Stimulated activated CD8-positive, alpha-beta memory T cell treated with anti-CD3 and anti-CD28 coated beads, Interleukin-4, amount 100 ng/mL, for 4 hours (primary cell): ENCODE data around the gene MIXL1.
"Not testable (repeated sequence)": the region's sequence is repeated elsewhere in the genome, so short reads cannot be mapped to it uniquely, and the experiment has no call there.

Experiments
- DNase-seq, 2 donors: peaks; one replicate each; pipeline ENCODE4 v3.0.0-alpha.2; 2020; ENCODE audit warnings: low read depth in 2 of 2, low spot score in 1 of 2

Gene MIXL1

GRCh38 chr1:226212545-226212944 lies 10.9 kb upstream of the MIXL1 start:
- DNase-seq = no peak

- DNase-seq = no peak
Measured at GRCh38 chr1:226215239-226215638, 8.2 kb upstream of the MIXL1 start.

GRCh38 chr1:226216056-226216455 lies 7.4 kb upstream of the MIXL1 start:
- no peak for DNase-seq

- DNase-seq = no peak
Measured at GRCh38 chr1:226217273-226217672, 6.2 kb upstream of the MIXL1 start.

- DNase-seq = no peak
Measured at GRCh38 chr1:226220473-226221189, 2.8 kb upstream of the MIXL1 start.

- no peak for DNase-seq
Measured at GRCh38 chr1:226222686-226223085, 778 bp upstream of the MIXL1 start.

- DNase-seq = no peak
Measured at GRCh38 chr1:226223786-226224244, 351 bp downstream of the MIXL1 start.

GRCh38 chr1:226226601-226227000 lies 3.1 kb downstream of the MIXL1 start:
- DNase-seq = no peak

- no peak for DNase-seq
Measured at GRCh38 chr1:226233293-226233692, 9.8 kb downstream of the MIXL1 start.

GRCh38 chr1:226233806-226234205 lies 10.3 kb downstream of the MIXL1 start:
- DNase-seq = no peak

- DNase-seq = no peak
Measured at GRCh38 chr1:226236826-226237225, 13.4 kb downstream of the MIXL1 start.

GRCh38 chr1:226239421-226239820 lies 16.0 kb downstream of the MIXL1 start:
- DNase-seq = no peak

- DNase-seq = no peak
Measured at GRCh38 chr1:226248091-226248490, 24.6 kb downstream of the MIXL1 start.

GRCh38 chr1:226248796-226249195 lies 25.3 kb downstream of the MIXL1 start:
- no peak for DNase-seq

GRCh38 chr1:226250511-226250910 lies 27.0 kb downstream of the MIXL1 start:
- DNase-seq = no peak

- not testable (repeated sequence) for DNase-seq
Measured at GRCh38 chr1:226252841-226253240, 29.4 kb downstream of the MIXL1 start.

- DNase-seq = no peak
Measured at GRCh38 chr1:226253933-226254332, 30.5 kb downstream of the MIXL1 start.

GRCh38 chr1:226255380-226255779 lies 31.9 kb downstream of the MIXL1 start:
- no peak for DNase-seq

- no peak for DNase-seq
Measured at GRCh38 chr1:226261818-226262217, 38.4 kb downstream of the MIXL1 start.

GRCh38 chr1:226268421-226269124 lies 45.1 kb downstream of the MIXL1 start:
- no peak for DNase-seq

- DNase-seq = not testable (repeated sequence)
Measured at GRCh38 chr1:226272233-226272902, 48.9 kb downstream of the MIXL1 start.

GRCh38 chr1:226274138-226274537 lies 50.7 kb downstream of the MIXL1 start:
- no peak for DNase-seq
